Endothelial cell of umbilical vein (primary cell): Measurements from ENCODE around the gene UBTD2.

ENCODE experiments used
- CTCF ChIP-seq, 2 donors: IDR thresholded peaks; 1 replicate in 1 of 2; 2 replicates in 1 of 2; pipeline ENCODE4 v1.5.1; 2011; ENCODE audit warnings: low read length in 2 of 2, mild to moderate bottlenecking in 2 of 2, moderate library complexity in 2 of 2, control low read depth in 1 of 2, inconsistent platforms in 1 of 2, low read depth in 1 of 2; ENCODE audit not compliant: insufficient read depth in 1 of 2; ENCODE audit errors: extremely low read depth in 1 of 2
- FOS ChIP-seq: IDR thresholded peaks from 2 replicates; pipeline ENCODE4 v1.6.1; 2011; ENCODE audit warnings: mild to moderate bottlenecking, low read length, moderate library complexity, borderline replicate concordance; ENCODE audit not compliant: insufficient read depth

- TF ChIP-seq CTCF (IDR thresholded peaks at IDR 0.05; ENCODE audit: extremely low read depth in 1 of 2, insufficient read depth in 1 of 2, low read depth in 1 of 2, low read length in 2 of 2): no peak
- no peak for TF ChIP-seq FOS
Observed at GRCh38 chr5:172165465-172165864, 118.1 kb downstream of the UBTD2 start.
